WI38 (cell line): ENCODE measurements around the gene HSD17B12.

ENCODE experiments used
- H3K4me3 ChIP-seq: 2 replicates; pipeline ENCODE4 v1.5.1; 2011; ENCODE audit warnings: low read depth, mild to moderate bottlenecking, control low read depth, low read length
- TF ChIP-seq, protein P1 (sequence below): IDR thresholded peaks from 2 replicates; pipeline ENCODE4 v1.5.1; 2012; ENCODE audit warnings: low read depth, mild to moderate bottlenecking, control low read depth, low read length

HSD17B12 gene

DNA sequence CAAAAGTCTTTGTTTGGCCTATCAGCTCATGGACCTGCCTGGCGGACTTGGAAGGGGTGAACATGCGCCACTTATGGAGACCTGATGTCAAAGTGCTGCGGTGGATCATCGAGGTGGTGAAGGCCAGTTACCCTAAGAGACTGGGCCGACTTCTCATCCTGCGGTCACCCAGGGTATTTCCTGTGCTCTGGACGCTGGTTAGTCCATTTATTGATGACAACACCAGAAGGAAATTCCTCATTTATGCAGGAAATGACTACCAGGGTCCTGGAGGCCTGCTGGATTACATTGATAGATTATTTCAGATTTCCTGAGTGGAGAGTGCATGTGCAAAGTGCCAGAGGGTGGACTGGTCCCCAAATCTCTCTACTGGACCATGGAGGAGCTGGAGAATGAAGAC lies 218.0 kb downstream of the HSD17B12 start:
- no peak overlapping the region for H3K4me3 ChIP-seq
- TF ChIP-seq, protein P1, sequence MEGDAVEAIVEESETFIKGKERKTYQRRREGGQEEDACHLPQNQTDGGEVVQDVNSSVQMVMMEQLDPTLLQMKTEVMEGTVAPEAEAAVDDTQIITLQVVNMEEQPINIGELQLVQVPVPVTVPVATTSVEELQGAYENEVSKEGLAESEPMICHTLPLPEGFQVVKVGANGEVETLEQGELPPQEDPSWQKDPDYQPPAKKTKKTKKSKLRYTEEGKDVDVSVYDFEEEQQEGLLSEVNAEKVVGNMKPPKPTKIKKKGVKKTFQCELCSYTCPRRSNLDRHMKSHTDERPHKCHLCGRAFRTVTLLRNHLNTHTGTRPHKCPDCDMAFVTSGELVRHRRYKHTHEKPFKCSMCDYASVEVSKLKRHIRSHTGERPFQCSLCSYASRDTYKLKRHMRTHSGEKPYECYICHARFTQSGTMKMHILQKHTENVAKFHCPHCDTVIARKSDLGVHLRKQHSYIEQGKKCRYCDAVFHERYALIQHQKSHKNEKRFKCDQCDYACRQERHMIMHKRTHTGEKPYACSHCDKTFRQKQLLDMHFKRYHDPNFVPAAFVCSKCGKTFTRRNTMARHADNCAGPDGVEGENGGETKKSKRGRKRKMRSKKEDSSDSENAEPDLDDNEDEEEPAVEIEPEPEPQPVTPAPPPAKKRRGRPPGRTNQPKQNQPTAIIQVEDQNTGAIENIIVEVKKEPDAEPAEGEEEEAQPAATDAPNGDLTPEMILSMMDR: no peak

GRCh38 chr11:43899094-43899493 lies 218.6 kb downstream of the HSD17B12 start:
- no peak overlapping the region for H3K4me3 ChIP-seq

GRCh38 chr11:43901551-43901950 lies 221.0 kb downstream of the HSD17B12 start:
- TF ChIP-seq, protein P1: no peak
- H3K4me3 ChIP-seq: no peak overlapping the region

More at GRCh38 chr11:43899094-43899493, 218.6 kb downstream of the HSD17B12 start:
- TF ChIP-seq, protein P1: no peak

GRCh38 chr11:43903078-43903477 lies 222.5 kb downstream of the HSD17B12 start:
- TF ChIP-seq, protein P1: no peak

DNA sequence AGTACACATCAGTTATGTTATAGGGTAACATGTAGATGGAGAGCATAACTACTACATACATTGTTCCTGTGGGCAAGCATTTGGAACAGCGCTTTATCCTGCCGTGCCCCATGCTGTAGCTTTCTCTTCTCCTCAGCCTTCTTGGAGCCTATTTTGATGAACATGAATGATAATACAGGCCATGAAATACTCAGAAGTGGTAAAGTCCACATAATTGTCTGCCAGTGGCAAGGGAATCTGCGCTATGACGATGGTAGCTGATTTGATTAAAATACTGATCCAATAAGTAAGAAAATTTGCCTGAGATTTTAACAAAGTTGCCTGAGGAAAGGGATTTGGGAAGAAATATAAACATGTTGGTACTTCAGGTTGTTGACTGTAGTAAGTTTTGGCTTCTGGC lies 223.4 kb downstream of the HSD17B12 start:
- no peak overlapping the region for H3K4me3 ChIP-seq
- TF ChIP-seq, protein P1: no peak

More at GRCh38 chr11:43903078-43903477, 222.5 kb downstream of the HSD17B12 start:
- H3K4me3 ChIP-seq: no peak overlapping the region

DNA sequence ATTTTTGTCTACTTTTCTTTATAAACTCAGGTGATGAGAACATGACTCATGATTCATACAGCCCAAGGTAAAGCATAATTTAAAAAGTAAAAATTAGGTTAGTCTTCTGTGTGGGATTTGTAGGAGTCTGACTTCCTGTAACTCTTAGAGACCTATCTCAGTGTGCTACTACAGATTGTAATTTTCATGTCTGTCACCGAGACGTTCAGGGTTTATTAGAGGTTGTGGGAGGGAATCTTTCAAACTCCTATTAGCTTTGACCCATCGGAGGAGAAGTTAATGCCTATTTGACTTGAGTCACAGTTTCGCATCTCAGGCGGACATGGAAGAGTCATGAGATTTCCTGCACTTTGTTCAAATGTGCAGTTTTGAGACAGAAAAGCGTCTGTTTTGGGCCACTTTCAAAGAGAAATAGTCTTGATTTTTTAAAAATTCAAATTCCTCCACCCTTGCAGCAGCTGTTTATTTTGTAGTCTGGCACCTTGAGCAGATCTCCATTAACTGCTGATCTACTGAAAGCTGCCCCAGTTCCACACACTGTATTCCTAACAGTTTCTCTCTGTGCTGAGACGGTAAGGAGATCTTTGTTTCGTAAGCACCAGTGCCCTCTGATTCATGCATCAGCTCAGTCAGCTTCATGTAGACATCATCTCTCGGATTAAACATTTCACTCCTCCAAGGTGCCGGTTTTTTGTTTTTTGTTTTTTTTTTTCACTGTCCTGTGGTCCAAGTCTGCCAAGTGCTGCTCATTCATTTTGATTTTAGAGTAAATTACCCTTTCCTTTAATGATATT lies 224.4 kb downstream of the HSD17B12 start:
- TF ChIP-seq, protein P1: no peak
- no peak overlapping the region for H3K4me3 ChIP-seq

GRCh38 chr11:43905813-43906241 lies 225.3 kb downstream of the HSD17B12 start:
- TF ChIP-seq, protein P1: no peak
- no peak overlapping the region for H3K4me3 ChIP-seq
